ENCODE results near the gene ZNF354B. TPM values are rescaled to one million over a fixed set of nuclear protein-coding genes. Genes with fewer than 3 reads are reported as not detected.

Gene ZNF354B
- total and polyA plus RNA-seq, 8 donors = 13.3 to 32.9 (median 25.9) TPM

DNA sequence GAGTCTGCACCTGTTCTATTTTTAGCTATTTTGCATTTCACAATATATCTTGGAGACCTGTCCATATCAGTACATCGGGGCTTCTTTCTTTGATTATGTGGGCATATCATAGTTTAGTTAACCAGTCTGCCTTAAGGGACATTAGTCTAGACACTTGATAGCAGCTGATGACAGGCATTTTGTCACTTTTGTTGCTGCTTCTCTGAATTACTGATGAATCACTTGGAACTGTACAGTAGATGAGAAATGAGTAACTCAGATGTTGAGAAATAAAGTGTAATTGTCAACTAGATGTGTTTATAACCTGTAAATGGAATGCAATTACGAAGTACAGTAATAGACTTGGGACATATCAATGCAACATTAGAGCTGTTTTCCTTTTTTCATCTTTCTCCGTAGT, 43.1 kb downstream of the ZNF354B start:
- intact Hi-C loops (cut with DNase I) = no loop called here
- H3K4me3 ChIP-seq = no peak overlapping the region
- ATAC-seq = no peak
- peaks cover 0 to 13% of the 10 kb centered on the region in 2 donors for H3K36me3 ChIP-seq
- peaks cover 0 to 68% of the 10 kb centered on the region in 2 donors for H3K9me3 ChIP-seq
- no peak for DNase-seq
- TF ChIP-seq, protein P1, sequence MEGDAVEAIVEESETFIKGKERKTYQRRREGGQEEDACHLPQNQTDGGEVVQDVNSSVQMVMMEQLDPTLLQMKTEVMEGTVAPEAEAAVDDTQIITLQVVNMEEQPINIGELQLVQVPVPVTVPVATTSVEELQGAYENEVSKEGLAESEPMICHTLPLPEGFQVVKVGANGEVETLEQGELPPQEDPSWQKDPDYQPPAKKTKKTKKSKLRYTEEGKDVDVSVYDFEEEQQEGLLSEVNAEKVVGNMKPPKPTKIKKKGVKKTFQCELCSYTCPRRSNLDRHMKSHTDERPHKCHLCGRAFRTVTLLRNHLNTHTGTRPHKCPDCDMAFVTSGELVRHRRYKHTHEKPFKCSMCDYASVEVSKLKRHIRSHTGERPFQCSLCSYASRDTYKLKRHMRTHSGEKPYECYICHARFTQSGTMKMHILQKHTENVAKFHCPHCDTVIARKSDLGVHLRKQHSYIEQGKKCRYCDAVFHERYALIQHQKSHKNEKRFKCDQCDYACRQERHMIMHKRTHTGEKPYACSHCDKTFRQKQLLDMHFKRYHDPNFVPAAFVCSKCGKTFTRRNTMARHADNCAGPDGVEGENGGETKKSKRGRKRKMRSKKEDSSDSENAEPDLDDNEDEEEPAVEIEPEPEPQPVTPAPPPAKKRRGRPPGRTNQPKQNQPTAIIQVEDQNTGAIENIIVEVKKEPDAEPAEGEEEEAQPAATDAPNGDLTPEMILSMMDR (IDR thresholded peaks at IDR 0.05) = no peak
- no peak overlapping the region for H3K27ac ChIP-seq
- H3K27me3 ChIP-seq = no peaks in the 10 kb centered on the region
- no peaks in the 10 kb centered on the region for H3K4me1 ChIP-seq

DNA sequence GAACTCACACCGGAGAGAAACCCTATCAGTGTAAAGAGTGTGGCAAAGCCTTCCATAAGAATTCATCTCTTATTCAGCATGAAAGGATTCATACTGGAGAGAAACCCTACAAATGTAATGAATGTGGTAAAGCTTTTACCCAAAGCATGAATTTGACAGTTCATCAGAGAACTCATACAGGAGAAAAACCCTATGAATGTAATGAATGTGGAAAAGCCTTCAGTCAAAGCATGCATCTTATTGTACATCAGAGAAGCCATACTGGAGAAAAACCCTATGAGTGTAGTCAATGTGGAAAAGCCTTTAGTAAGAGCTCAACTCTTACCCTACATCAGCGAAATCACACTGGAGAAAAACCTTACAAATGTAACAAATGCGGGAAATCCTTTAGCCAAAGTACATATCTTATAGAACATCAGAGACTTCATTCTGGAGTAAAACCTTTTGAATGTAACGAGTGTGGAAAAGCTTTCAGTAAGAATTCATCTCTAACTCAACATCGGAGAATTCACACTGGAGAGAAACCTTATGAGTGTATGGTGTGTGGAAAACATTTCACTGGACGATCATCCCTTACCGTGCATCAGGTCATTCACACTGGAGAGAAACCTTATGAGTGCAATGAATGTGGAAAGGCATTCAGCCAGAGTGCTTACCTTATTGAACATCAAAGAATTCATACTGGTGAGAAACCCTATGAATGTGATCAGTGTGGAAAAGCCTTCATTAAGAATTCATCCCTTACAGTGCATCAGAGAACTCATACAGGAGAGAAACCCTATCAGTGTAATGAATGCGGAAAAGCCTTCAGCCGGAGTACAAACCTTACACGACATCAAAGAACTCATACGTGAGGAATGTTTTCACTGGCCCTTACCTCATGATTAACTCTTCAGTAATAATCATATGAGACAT, 72.3 kb downstream of the ZNF354B start:
- intact Hi-C loops (cut with DNase I) = no loop called here
- Histone ChIP-seq H3K27me3 (no peaks in the 10 kb centered on the region), H3K27ac (no peak overlapping the region), H3K4me1 (no peaks in the 10 kb centered on the region), H3K36me3 (peaks cover 0 to 44% of the 10 kb centered on the region in 2 donors), H3K4me3 (no peak overlapping the region), H3K9me3 (peaks cover 19 to 99% of the 10 kb centered on the region in 2 donors)
- ATAC-seq = no peak
- DNase-seq = no peak
- TF ChIP-seq, protein P1 (IDR thresholded peaks at IDR 0.05) = no peak

Other genes starting within 250 kb of the ZNF354B start
- gene CLK4, start 232.9 kb upstream of the ZNF354B start, total RNA-seq = 10 to 100 TPM; 21.0 to 26.8 TPM
- 10 to 100 TPM; 68.7 to 95.2 (median 77.6) TPM for gene CLK4, start 232.9 kb upstream of the ZNF354B start, polyA plus RNA-seq (ENCODE audit: insufficient read length in 6 of 6)
- gene ZNF354A, start 129.3 kb upstream of the ZNF354B start, total RNA-seq = 10 to 100 TPM in 1 of 2 donors, 1 to 10 TPM in 1; 9.1 to 12.5 TPM
- 10 to 100 TPM; 15.1 to 20.3 (median 17.1) TPM for gene ZNF354A, start 129.3 kb upstream of the ZNF354B start, polyA plus RNA-seq (ENCODE audit: insufficient read length in 6 of 6)
- 1 to 10 TPM; 1.2 to 1.8 TPM for gene ZFP2, start 36.0 kb downstream of the ZNF354B start, total RNA-seq
- 1 to 10 TPM; 5.9 to 8.9 (median 6.5) TPM for gene ZFP2, start 36.0 kb downstream of the ZNF354B start, polyA plus RNA-seq (ENCODE audit: insufficient read length in 6 of 6)
- gene ZNF454, start 81.2 kb downstream of the ZNF354B start, total RNA-seq = 1 to 10 TPM; 3.4 to 4.2 TPM
- 10 to 100 TPM in 3 of 6 donors, 1 to 10 TPM in 3; 7.7 to 11.0 (median 10.0) TPM for gene ZNF454, start 81.2 kb downstream of the ZNF354B start, polyA plus RNA-seq (ENCODE audit: insufficient read length in 6 of 6)
- not detected for gene GRM6, start 135.4 kb downstream of the ZNF354B start, total RNA-seq
- 1 to 10 TPM; 1.4 to 2.5 (median 1.7) TPM for gene GRM6, start 135.4 kb downstream of the ZNF354B start, polyA plus RNA-seq (ENCODE audit: insufficient read length in 6 of 6)
- gene ZNF879, start 163.9 kb downstream of the ZNF354B start, total RNA-seq = 1 to 10 TPM; 4.5 to 4.7 TPM
- gene ZNF879, start 163.9 kb downstream of the ZNF354B start, polyA plus RNA-seq (ENCODE audit: insufficient read length in 6 of 6) = 1 to 10 TPM; 4.6 to 6.8 (median 5.5) TPM
- gene ZNF354C, start 200.4 kb downstream of the ZNF354B start, total RNA-seq = 1 to 10 TPM; 5.2 to 6.3 TPM
- gene ZNF354C, start 200.4 kb downstream of the ZNF354B start, polyA plus RNA-seq (ENCODE audit: insufficient read length in 6 of 6) = 10 to 100 TPM; 15.6 to 18.8 (median 16.5) TPM

Measured in left lung (tissue), 10 donors.